ENCODE measurements around the gene MUL1.

- TF ChIP-seq CTCF (IDR thresholded peaks at IDR 0.05 in 2 of 3, conservative IDR thresholded peaks at IDR 0.05 in 1 of 3; ENCODE audit: borderline replicate concordance in 1 of 3, insufficient read depth in 1 of 3, low read depth in 2 of 3, low read length in 2 of 3) (no peak), ZBTB33 (IDR thresholded peaks at IDR 0.05; ENCODE audit: extremely low read depth, insufficient replicate concordance, low read length) (no peak), RAD21 (IDR thresholded peaks at IDR 0.05; ENCODE audit: low read depth) (no peak), SP1 (IDR thresholded peaks at IDR 0.05; ENCODE audit: low read depth) (no peak), YY1 (IDR thresholded peaks at IDR 0.05; ENCODE audit: extremely low read depth, insufficient replicate concordance, low read depth, low read length) (no peak), JUND (IDR thresholded peaks at IDR 0.05) (no peak), ATF3 (IDR thresholded peaks at IDR 0.05) (no peak), ZNF274 (IDR thresholded peaks at IDR 0.05; ENCODE audit: low read depth, low read length) (no peak)
Observed at GRCh38 chr1:20533635-20534034, 25.7 kb upstream of the MUL1 start.
